Measurements from ENCODE around the gene P3R3URF. TPM values are rescaled to one million over a fixed set of nuclear protein-coding genes. Genes with fewer than 3 reads are reported as not detected.

Gene P3R3URF
- total and polyA plus RNA-seq, 9 of the 15 experiments (the other 6 are each of a cell fraction or from before 2014, with no cell fraction given) = not detected

GRCh38 chr1:46159516-46159915 lies 16.8 kb downstream of the P3R3URF start (continued):
- TF ChIP-seq SIN3A (IDR thresholded peaks at IDR 0.05; ENCODE audit: borderline replicate concordance in 2 of 2, control insufficient read depth in 1 of 2, low read depth in 2 of 2, low read length in 2 of 2) (0 out of 4 replicates have a peak, but pooled peaks of 1 of the 2 experiments have one; percentile 14), MTA2 (IDR thresholded peaks at IDR 0.05; ENCODE audit: low read depth) (peak; percentile 81), ARID1B (IDR thresholded peaks at IDR 0.05) (peak; percentile 88), MEIS2 (IDR thresholded peaks at IDR 0.05; ENCODE audit: partially characterized antibody) (peak; percentile 18), HDAC8 (tag; IDR thresholded peaks at IDR 0.05) (no peak), RFX5 (IDR thresholded peaks at IDR 0.05; ENCODE audit: low read depth, low read length) (no peak), OTX1 (CRISPR knock-in tag; IDR thresholded peaks at IDR 0.05) (0 out of 2 replicates have a peak, but pooled peaks have one; percentile 44), BRF1 (IDR thresholded peaks at IDR 0.05; ENCODE audit: borderline replicate concordance, extremely low read depth, insufficient read length) (no peak), NFIC (IDR thresholded peaks at IDR 0.05) (0 out of 2 replicates have a peak, but pooled peaks have one; percentile 20), CBX2 (IDR thresholded peaks at IDR 0.05; ENCODE audit: insufficient read depth, low read length, poor library complexity, severe bottlenecking) (no peak), ERF (CRISPR knock-in tag; IDR thresholded peaks at IDR 0.05) (no peak), SOX6 (IDR thresholded peaks at IDR 0.05) (peak; percentile 42; the same call in 1 of the 2 replicates), POLR2H (tag; IDR thresholded peaks at IDR 0.05; ENCODE audit: low read depth) (no peak), NBN (IDR thresholded peaks at IDR 0.05; ENCODE audit: low read depth) (peak; percentile 44; the same call in 1 of the 2 replicates), CBFA2T3 (IDR thresholded peaks at IDR 0.05) (peak; percentile 85), TEAD4 (IDR thresholded peaks at IDR 0.05; ENCODE audit: low read length) (peak; percentile 69), TEAD4 (CRISPR knock-in tag; IDR thresholded peaks at IDR 0.05; ENCODE audit: borderline replicate concordance) (no peak), TARDBP (IDR thresholded peaks at IDR 0.05) (0 out of 2 replicates have a peak, but pooled peaks have one; percentile 32), HBP1 (CRISPR knock-in tag; IDR thresholded peaks at IDR 0.05) (0 out of 2 replicates have a peak, but pooled peaks have one; percentile 50), CBFA2T2 (conservative IDR thresholded peaks at IDR 0.05) (peak; percentile 75), SUPT5H (IDR thresholded peaks at IDR 0.05) (no peak), STAT5B (CRISPR knock-in tag; IDR thresholded peaks at IDR 0.05) (no peak)
- TF ChIP-seq, protein P1, sequence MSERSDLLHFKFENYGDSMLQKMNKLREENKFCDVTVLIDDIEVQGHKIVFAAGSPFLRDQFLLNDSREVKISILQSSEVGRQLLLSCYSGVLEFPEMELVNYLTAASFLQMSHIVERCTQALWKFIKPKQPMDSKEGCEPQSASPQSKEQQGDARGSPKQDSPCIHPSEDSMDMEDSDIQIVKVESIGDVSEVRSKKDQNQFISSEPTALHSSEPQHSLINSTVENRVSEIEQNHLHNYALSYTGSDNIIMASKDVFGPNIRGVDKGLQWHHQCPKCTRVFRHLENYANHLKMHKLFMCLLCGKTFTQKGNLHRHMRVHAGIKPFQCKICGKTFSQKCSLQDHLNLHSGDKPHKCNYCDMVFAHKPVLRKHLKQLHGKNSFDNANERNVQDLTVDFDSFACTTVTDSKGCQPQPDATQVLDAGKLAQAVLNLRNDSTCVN (CRISPR knock-in tag; IDR thresholded peaks at IDR 0.05) = peak; percentile 88
- TF ChIP-seq, protein P2, sequence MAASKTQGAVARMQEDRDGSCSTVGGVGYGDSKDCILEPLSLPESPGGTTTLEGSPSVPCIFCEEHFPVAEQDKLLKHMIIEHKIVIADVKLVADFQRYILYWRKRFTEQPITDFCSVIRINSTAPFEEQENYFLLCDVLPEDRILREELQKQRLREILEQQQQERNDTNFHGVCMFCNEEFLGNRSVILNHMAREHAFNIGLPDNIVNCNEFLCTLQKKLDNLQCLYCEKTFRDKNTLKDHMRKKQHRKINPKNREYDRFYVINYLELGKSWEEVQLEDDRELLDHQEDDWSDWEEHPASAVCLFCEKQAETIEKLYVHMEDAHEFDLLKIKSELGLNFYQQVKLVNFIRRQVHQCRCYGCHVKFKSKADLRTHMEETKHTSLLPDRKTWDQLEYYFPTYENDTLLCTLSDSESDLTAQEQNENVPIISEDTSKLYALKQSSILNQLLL (CRISPR knock-in tag; IDR thresholded peaks at IDR 0.05; ENCODE audit: borderline replicate concordance) = no peak
- TF ChIP-seq, protein P3, sequence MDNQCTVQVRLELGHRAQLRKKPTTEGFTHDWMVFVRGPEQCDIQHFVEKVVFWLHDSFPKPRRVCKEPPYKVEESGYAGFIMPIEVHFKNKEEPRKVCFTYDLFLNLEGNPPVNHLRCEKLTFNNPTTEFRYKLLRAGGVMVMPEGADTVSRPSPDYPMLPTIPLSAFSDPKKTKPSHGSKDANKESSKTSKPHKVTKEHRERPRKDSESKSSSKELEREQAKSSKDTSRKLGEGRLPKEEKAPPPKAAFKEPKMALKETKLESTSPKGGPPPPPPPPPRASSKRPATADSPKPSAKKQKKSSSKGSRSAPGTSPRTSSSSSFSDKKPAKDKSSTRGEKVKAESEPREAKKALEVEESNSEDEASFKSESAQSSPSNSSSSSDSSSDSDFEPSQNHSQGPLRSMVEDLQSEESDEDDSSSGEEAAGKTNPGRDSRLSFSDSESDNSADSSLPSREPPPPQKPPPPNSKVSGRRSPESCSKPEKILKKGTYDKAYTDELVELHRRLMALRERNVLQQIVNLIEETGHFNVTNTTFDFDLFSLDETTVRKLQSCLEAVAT (IDR thresholded peaks at IDR 0.05) = peak in 1 of 2 experiments; percentile 69; a peak in 1 of 4 replicates
